ENCODE results near the gene ZNF316.
A peak's percentile ranks its signal among the peaks of the same experiment; 100 is the strongest.
"Not testable (repeated sequence)": the region's sequence is repeated elsewhere in the genome, so short reads cannot be mapped to it uniquely, and the experiment has no call there.

ZNF316 gene

DNA sequence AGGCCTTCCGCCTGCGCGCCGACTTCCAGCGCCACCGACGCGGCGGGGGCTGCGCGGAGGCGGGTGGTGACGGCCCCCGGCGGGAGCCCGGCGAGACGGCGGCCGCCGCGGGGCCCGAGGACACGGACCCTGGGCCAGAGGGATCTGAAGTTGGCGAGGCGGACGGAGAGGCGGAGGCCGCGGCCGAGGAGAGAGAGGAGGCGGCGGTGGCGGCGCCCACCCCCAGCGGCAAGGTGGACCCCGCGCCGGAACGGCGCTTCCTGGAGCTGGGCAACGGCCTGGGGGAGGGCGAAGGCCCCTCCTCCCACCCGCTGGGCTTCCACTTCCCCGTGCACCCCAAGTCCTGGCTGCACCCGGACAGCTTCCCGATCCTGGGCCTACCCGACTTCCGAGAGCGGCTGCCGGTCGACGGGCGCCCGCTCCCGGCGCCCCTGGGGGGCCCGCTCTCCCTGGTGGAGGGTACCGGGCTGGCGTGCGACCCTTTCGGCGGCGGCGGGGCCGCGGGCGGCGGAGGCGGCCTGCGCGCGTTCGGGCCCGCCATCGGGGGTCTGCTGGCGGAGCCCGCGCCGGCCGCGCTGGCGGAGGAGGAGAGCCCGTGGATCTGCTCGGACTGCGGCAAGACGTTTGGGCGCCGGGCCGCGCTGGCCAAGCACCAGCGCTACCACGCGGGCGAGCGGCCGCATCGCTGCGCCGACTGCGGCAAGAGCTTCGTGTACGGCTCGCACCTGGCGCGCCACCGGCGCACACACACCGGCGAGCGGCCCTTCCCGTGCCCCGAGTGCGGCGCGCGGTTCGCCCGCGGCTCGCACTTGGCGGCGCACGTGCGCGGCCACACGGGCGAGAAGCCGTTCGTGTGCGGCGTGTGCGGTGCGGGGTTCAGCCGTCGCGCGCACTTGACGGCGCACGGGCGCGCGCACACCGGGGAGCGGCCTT is 16.2 kb downstream of the ZNF316 start:
- no peak for TF ChIP-seq JUND (IDR thresholded peaks at IDR 0.05; ENCODE audit: low read depth)
- in situ Hi-C loops (cut with HindIII; ENCODE audit: low pct_unique_long_range_greater_than_20kb, low sequenced_read_pairs) = no loop called here
- DNase-seq (ENCODE audit: low read depth in 1 of 2, low spot score in 1 of 2) = no peak

DNA sequence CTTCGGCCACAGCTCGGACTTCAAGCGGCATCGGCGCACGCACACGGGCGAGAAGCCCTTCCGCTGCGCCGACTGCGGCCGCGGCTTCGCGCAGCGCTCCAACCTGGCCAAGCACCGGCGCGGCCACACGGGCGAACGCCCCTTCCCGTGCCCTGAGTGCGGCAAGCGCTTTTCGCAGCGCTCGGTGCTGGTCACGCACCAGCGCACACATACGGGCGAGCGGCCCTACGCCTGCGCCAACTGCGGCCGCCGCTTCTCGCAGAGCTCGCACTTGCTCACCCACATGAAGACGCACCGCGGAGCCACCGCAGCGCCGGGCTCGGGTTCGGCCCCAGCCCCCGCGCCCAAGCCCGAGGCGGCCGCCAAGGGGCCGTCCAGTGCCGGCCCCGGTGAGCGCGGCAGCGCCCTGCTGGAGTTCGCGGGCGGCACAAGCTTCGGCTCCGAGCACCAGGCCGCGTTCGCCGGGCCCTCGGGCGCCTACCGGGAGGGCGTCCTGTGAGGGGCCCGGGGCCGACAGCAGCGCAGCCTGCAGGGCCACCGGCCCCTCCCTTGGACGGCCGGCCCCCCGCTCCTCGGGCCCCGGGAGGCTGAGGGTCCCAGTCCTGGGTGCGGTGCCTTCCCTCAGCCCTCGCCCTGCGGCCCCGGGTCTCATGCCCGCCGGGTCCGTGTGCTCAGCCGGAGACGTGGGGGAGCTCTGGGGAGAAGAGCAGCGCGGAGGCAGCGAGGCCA is 17.2 kb downstream of the ZNF316 start:
- DNase-seq (ENCODE audit: low read depth in 1 of 2, low spot score in 1 of 2) = no peak
- no peak for TF ChIP-seq JUND (IDR thresholded peaks at IDR 0.05; ENCODE audit: low read depth)
- in situ Hi-C loops (cut with HindIII; ENCODE audit: low pct_unique_long_range_greater_than_20kb, low sequenced_read_pairs) = no loop called here

DNA sequence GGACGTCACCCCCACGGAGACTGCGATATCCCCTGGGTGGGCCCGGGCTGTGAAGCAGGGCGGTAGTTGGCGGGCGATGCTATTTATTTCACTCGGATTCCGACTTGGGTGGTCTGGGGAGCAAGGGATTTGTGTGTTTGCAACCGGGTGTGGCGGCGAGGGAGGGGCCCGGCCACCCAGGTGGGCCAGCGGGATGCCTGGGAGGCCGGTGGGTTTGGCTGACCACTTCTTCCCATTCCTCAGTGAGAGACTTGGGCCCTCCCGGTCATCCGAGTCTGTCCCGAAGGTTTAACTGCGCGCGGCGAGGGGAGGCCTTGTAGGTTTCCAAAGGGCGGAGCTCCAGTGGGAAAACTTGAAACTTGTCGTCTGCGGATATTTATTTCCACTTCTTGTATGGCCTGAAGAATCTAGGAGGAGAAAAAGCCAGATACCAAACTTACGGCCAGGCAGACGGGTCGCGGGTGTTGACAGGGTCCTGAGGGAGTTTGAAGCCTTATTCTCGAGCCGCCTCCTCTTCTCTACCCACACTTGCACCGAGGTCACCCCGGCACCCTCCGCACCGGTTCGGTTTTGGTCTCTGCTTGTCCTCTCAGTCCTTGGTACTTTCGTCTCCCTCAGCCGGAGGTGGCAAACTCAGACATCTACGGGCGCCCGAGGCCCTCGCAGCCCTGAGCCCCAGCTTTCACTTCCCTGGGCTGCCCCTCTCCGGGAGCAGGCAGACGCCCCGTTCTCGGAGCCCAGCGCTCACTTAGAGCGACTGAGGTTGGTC is 17.9 kb downstream of the ZNF316 start:
- no peak for TF ChIP-seq JUND (IDR thresholded peaks at IDR 0.05; ENCODE audit: low read depth)
- in situ Hi-C loops (cut with HindIII; ENCODE audit: low pct_unique_long_range_greater_than_20kb, low sequenced_read_pairs) = no loop called here
- DNase-seq (ENCODE audit: low read depth in 1 of 2, low spot score in 1 of 2) = no peak

DNA sequence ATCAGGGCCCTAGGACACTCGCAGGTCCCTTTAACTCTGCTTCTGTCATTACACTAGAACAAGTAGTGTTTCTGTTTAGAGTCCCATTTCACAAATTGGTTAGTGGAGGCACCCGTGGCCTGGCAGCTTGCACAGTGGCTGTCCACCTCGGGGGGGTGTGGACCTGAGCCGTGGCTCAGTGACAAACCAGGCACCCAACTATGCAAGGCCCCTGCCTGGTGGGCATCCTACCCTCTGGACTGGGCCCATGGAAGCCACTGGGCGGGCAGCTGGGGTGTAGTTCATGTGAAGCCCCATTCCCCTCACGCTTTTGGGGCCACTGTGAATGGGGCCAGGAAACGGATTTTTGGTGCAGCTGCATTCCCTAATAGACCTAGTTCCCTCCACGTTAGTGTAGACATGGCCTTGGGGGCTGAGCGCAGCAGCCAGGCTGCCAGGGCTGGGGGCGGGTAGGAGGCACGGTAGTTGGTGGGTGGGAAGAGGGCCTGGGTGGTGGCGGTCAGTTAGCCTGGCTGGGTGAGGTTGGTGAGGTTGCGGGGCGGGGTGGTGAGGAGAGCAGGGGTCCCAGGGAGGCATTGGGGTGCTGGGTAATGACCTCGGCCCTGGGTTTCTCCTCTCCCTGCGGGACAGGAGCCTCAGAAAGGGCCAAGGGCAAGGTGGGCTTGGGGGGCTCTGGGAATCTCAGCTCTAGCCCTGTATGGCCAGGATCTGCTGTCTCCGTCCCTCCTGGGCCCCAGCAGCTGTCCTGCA is 18.7 kb downstream of the ZNF316 start:
- in situ Hi-C loops (cut with HindIII; ENCODE audit: low pct_unique_long_range_greater_than_20kb, low sequenced_read_pairs) = no loop called here
- TF ChIP-seq JUND (IDR thresholded peaks at IDR 0.05; ENCODE audit: low read depth) = no peak
- DNase-seq (ENCODE audit: low read depth in 1 of 2, low spot score in 1 of 2) = no peak

DNA sequence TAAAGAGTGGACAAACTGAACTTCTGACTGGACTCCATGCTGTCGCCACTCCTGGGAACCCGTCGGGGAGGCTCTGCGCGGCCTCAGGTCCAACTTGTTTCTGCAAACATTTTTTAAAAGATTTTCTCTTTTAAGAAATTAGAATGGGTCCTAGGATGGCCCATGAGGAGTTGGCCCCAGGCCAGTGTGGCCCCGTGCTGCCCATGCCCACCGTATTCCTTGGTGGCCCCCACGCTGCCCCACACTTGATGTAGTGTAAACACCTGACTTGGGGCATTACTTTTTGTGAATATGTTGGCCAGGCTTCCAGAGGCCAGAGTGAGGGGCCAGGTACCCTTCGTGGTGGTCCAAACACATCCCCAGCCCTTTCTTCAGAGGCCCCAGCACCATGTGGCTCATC is 19.3 kb downstream of the ZNF316 start:
- no peak for TF ChIP-seq JUND (IDR thresholded peaks at IDR 0.05; ENCODE audit: low read depth)
- no peak for DNase-seq (ENCODE audit: low read depth in 1 of 2, low spot score in 1 of 2)
- in situ Hi-C loops (cut with HindIII; ENCODE audit: low pct_unique_long_range_greater_than_20kb, low sequenced_read_pairs) = no loop called here

DNA sequence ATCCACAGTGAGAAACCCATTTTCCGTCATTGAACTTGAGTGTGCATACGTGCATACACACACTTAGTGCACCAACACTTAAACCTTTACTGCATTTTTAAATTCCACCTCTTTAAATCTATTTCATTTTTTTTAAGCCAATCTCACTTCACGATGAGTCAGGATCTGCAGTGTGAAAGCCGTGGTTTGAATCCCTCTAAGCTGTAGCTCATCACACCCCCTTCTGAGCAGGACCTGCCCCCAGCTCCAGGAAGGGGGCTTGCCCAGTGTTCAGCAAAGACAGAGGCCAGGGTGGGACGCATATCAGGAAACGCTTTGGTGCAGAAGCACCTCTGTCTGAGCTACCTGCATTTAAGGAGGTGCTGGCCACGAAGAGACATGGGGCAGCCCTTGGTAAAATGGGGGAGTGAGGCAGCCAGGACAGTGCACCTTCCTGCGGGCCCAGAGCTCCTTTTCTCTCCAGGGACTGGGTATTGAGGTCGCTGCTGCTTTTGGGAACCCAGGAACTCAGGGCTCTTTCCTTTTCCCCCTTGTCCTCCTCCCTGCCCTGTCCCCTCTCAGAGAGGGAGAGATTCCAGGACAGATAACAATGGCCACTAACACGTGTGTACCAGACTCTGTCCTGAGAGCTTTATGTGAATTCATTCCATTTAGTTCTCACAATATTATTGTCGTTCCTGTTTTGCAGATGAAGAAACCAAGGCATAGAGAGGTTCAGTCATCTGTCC is 21.7 kb downstream of the ZNF316 start:
- TF ChIP-seq JUND (IDR thresholded peaks at IDR 0.05; ENCODE audit: low read depth) = no peak
- in situ Hi-C loops (cut with HindIII; ENCODE audit: low pct_unique_long_range_greater_than_20kb, low sequenced_read_pairs) = no loop called here
- DNase-seq (ENCODE audit: low read depth in 1 of 2, low spot score in 1 of 2) = no peak

DNA sequence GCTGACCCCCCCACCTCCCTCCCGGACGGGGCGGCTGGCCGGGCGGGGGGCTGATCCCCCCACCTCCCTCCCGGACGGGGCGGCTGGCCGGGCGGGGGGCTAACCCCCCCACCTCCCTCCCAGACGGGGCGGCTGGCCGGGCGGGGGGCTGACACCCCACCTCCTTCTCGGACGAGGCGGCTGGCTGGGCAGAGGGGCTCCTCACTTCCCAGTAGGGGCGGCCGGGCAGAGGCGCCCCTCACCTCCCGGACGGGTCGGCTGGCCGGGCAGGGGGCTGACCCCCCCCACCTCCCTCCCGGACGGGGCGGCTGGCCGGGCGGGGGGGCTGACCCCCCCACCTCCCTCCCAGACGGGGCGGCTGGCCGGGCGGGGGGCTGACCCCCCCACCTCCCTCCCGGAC is 33.7 kb downstream of the ZNF316 start:
- in situ Hi-C loops (cut with HindIII; ENCODE audit: low pct_unique_long_range_greater_than_20kb, low sequenced_read_pairs); DNase-seq (ENCODE audit: low read depth in 1 of 2, low spot score in 1 of 2): not testable (repeated sequence)

DNA sequence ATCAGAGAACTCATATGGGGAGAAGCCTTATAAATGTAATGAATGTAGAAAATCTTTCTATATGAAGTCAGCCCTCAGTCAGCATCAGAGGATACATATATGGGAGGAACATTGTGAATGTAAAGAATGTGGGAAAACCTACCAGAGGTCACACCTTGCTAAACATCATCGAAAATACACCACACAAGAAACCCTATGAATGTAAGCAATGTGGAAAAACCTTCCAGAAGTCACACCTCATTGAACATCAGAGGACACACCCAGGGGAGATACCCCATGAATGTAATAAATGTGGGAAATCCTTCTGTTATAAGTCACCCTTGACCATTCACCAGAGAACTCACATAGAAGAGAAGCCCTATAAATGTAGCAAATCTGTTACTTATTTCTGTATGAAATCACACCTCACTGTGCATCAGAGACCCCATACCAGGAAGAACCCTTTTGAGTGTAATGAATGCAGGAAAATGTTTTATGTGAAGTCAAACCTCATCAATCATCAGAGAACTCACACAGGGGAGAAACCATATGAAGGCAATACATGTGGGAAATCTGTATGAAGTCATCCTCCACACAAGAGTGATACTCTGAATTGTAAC is 38.8 kb downstream of the ZNF316 start:
- peak in 1 of 2 experiments; percentile 36 for DNase-seq (ENCODE audit: low read depth in 1 of 2, low spot score in 1 of 2)
- in situ Hi-C loops (cut with HindIII; ENCODE audit: low pct_unique_long_range_greater_than_20kb, low sequenced_read_pairs) = no loop called here
- TF ChIP-seq JUND (IDR thresholded peaks at IDR 0.05; ENCODE audit: low read depth) = no peak

DNA sequence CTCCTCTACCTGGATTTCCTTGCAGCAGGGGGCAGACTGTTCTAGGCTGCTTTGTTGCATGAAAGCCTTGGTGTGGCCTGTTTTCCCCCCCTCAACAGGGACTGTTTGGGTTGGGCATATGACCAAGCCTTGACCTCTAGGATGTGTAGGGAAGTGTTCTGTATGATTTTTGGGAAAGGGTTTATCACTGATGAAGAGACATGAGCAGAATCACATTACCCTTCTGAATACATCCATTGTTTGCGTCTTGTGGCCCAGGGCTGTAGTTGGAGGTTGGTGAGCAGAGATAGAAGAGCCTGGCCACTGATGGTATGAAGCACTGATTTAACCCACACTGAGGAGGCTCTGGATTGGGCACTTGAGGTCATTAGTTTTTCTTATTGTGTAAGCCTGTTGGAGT is 43.0 kb downstream of the ZNF316 start:
- in situ Hi-C loops (cut with HindIII; ENCODE audit: low pct_unique_long_range_greater_than_20kb, low sequenced_read_pairs) = no loop called here
- no peak for TF ChIP-seq JUND (IDR thresholded peaks at IDR 0.05; ENCODE audit: low read depth)
- DNase-seq (ENCODE audit: low read depth in 1 of 2, low spot score in 1 of 2) = no peak

DNA sequence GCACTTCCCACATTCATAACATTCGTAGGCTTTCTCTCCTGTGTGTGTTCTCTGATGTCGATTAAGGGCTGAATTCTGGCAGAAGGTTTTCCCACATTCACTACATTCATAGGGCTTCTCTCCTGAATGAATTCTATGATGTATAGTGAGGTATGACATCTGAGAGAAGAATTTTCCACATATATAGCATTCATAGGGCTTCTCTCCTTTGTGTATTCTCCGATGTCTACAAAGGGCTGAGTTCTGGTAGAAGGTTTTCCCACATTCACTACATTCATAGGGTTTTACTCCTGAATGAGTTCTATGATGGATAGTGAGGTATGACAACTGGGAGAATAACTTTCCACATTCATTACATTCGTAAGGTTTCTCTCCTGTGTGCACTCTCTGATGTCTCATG is 54.0 kb downstream of the ZNF316 start:
- in situ Hi-C loops (cut with HindIII; ENCODE audit: low pct_unique_long_range_greater_than_20kb, low sequenced_read_pairs) = no loop called here
- TF ChIP-seq JUND (IDR thresholded peaks at IDR 0.05; ENCODE audit: low read depth) = no peak
- DNase-seq (ENCODE audit: low read depth in 1 of 2, low spot score in 1 of 2) = peak in 1 of 2 experiments; percentile 23

DNA sequence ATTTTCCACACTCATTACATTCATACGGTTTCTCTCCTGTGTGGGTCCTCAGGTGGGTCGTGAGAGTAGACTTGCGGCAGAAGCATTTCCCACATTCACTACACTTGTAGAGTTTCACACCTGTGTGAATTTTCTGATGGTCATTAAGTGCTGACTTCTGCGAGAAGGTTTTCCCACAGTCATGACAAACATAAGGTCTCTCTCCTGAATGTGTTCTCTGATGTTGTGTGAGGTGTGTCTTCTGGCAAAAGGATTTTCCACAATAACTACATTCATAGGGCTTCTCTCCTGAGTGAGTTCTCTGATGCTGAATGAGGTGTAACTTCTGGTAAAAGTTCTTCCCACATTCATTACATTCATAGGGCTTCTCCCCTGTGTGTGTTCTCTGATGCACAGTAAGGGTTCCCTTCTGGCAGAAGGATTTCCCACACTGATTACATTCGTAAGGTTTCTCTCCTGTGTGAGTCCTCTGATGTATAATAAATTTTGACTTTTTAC is 54.5 kb downstream of the ZNF316 start:
- DNase-seq (ENCODE audit: low read depth in 1 of 2, low spot score in 1 of 2) = peak in 1 of 2 experiments; percentile 42
- in situ Hi-C loops (cut with HindIII; ENCODE audit: low pct_unique_long_range_greater_than_20kb, low sequenced_read_pairs) = no loop called here
- TF ChIP-seq JUND (IDR thresholded peaks at IDR 0.05; ENCODE audit: low read depth) = no peak

Measured in T47D (cell line).